GM18868 (cell line): ENCODE results near the gene TTC28.
"Not testable (repeated sequence)": the region's sequence is repeated elsewhere in the genome, so short reads cannot be mapped to it uniquely, and the experiment has no call there.

ENCODE experiments used
- ATAC-seq: cut with Tn5 transposase; IDR thresholded peaks from one replicate; pipeline ENCODE4 v1.9.1; 2021; ENCODE audit warnings: mild to moderate bottlenecking, moderate library complexity; ENCODE audit not compliant: unreplicated experiment

Gene TTC28

GRCh38 chr22:28208787-28209186 lies 470.9 kb downstream of the TTC28 start:
- ATAC-seq: no peak

- ATAC-seq: no peak
Measured at GRCh38 chr22:28208036-28208435, 471.6 kb downstream of the TTC28 start.

- ATAC-seq: no peak
Measured at GRCh38 chr22:28207281-28208030, 472.2 kb downstream of the TTC28 start.

- ATAC-seq: no peak
Measured at GRCh38 chr22:28205926-28206325, 473.7 kb downstream of the TTC28 start.

- ATAC-seq: no peak
Measured at GRCh38 chr22:28204382-28204781, 475.3 kb downstream of the TTC28 start.

- ATAC-seq: no peak
Measured at GRCh38 chr22:28203286-28203685, 476.4 kb downstream of the TTC28 start.

- ATAC-seq: no peak
Measured at GRCh38 chr22:28198692-28199091, 480.9 kb downstream of the TTC28 start.

GRCh38 chr22:28191571-28191970 lies 488.1 kb downstream of the TTC28 start:
- not testable (repeated sequence) for ATAC-seq

- ATAC-seq: no peak
Measured at GRCh38 chr22:28188178-28188879, 491.3 kb downstream of the TTC28 start.

GRCh38 chr22:28187612-28188011 lies 492.0 kb downstream of the TTC28 start:
- ATAC-seq: no peak

- ATAC-seq: no peak
Measured at GRCh38 chr22:28186641-28187040, 493.0 kb downstream of the TTC28 start.

GRCh38 chr22:28185130-28185529 lies 494.5 kb downstream of the TTC28 start:
- ATAC-seq: no peak

- ATAC-seq: no peak
Measured at GRCh38 chr22:28183078-28183860, 496.4 kb downstream of the TTC28 start.

GRCh38 chr22:28180804-28181731 lies 498.6 kb downstream of the TTC28 start:
- ATAC-seq: no peak

GRCh38 chr22:28179392-28179791 lies 500.2 kb downstream of the TTC28 start:
- no peak for ATAC-seq

GRCh38 chr22:28175730-28176492 lies 503.7 kb downstream of the TTC28 start:
- no peak for ATAC-seq

GRCh38 chr22:28174509-28174908 lies 505.1 kb downstream of the TTC28 start:
- no peak for ATAC-seq

- ATAC-seq: no peak
Measured at GRCh38 chr22:28172892-28173670, 506.6 kb downstream of the TTC28 start.

- ATAC-seq: no peak
Measured at GRCh38 chr22:28171712-28172111, 507.9 kb downstream of the TTC28 start.
